ENCODE results near the gene DSC2. TPM values are rescaled to one million over a fixed set of nuclear protein-coding genes. Genes with fewer than 3 reads are reported as not detected.

DSC2 gene
- total and polyA plus RNA-seq, 2 donors (not counting 1 experiment from before 2014, with no cell fraction given) = 0.01 TPM; not detected in 1

GRCh38 chr18:31102941-31103340, 720 bp upstream of the DSC2 start:
- Histone ChIP-seq H3K27ac (ENCODE audit: low read length in 2 of 2) (no peak overlapping the region), H3K27me3 (replicated peaks in 1 of 4; ENCODE audit: control extremely low read depth in 1 of 4, control insufficient read depth in 3 of 4, insufficient read depth in 4 of 4, low read length in 3 of 4) (peaks cover 0 to 13% (median 3%) of the 10 kb centered on the region in 4 experiments), H3K9ac (ENCODE audit: low read length) (no peak overlapping the region), H3K9me3 (ENCODE audit: control extremely low read depth in 1 of 3, control insufficient read depth in 2 of 3, insufficient read depth in 1 of 3, low read length in 2 of 3) (peaks cover 0 to 11% (median 0%) of the 10 kb centered on the region in 3 donors), H3K36me3 (replicated peaks in 1 of 2; ENCODE audit: control extremely low read depth in 1 of 2, control insufficient read depth in 1 of 2, extremely low read depth in 1 of 2, insufficient read depth in 2 of 2, low read length in 1 of 2) (no peaks in the 10 kb centered on the region), H3K4me2 (replicated peaks; ENCODE audit: low read depth, low read length, poor library complexity, severe bottlenecking) (no peak overlapping the region), H3K4me1 (ENCODE audit: control insufficient read depth in 2 of 2, insufficient read depth in 2 of 2, low read length in 2 of 2) (no peaks in the 10 kb centered on the region), H4K20me1 (ENCODE audit: control insufficient read depth, insufficient read depth, low read length, poor library complexity, severe bottlenecking) (no peaks in the 10 kb centered on the region), H3K79me2 (ENCODE audit: control insufficient read depth, insufficient read depth, low read length) (no peaks in the 10 kb centered on the region), H3K4me3 (ENCODE audit: control extremely low read depth in 1 of 5, extremely low read depth in 1 of 5, insufficient read depth in 1 of 5, low read depth in 2 of 5, low read length in 4 of 5) (no peak overlapping the region), H2AFZ (ENCODE audit: insufficient read depth, low read depth, low read length, poor library complexity, severe bottlenecking) (no peak overlapping the region)
- intact Hi-C loops (cut with micrococcal nuclease) = no loop called here
- Mint-ChIP-seq H3K4me3 (no peak overlapping the region), H3K4me1 (no peaks in the 10 kb centered on the region), H3K9me3 (ENCODE audit: insufficient read depth) (no peaks in the 10 kb centered on the region), H3K27ac (no peak overlapping the region), H3K27me3 (peaks cover 34% of the 10 kb centered on the region)
- WGBS (ENCODE audit: insufficient coverage) = no CpG with 5 or more reads among the region's 2 CpGs
- ATAC-seq (ENCODE audit: low read depth) (no peak), DNase-seq (no peak)
- POLR2A ChIA-PET = no interaction called here
- no peak for TF ChIP-seq EZH2 (IDR thresholded peaks at IDR 0.05; ENCODE audit: borderline replicate concordance, insufficient read depth, low read depth, low read length, poor library complexity, severe bottlenecking)
- CTCF ChIA-PET = no interaction called here

GRCh38 chr18:31101183-31102024, 817 bp downstream of the DSC2 start:
- no peak overlapping the region for H3K4me2 ChIP-seq (replicated peaks; ENCODE audit: low read depth, low read length, poor library complexity, severe bottlenecking)
- no peaks in the 10 kb centered on the region for H4K20me1 ChIP-seq (ENCODE audit: control insufficient read depth, insufficient read depth, low read length, poor library complexity, severe bottlenecking)
- Mint-ChIP-seq H3K9me3 (ENCODE audit: insufficient read depth) (no peaks in the 10 kb centered on the region), H3K4me3 (no peak overlapping the region), H3K4me1 (no peaks in the 10 kb centered on the region), H3K27ac (no peak overlapping the region), H3K27me3 (peaks cover 34% of the 10 kb centered on the region)
- H3K79me2 ChIP-seq (ENCODE audit: control insufficient read depth, insufficient read depth, low read length) = no peaks in the 10 kb centered on the region
- TF ChIP-seq CTCF (IDR thresholded peaks at IDR 0.05) (no peak), EZH2 (IDR thresholded peaks at IDR 0.05; ENCODE audit: borderline replicate concordance, insufficient read depth, low read depth, low read length, poor library complexity, severe bottlenecking) (no peak)
- no peaks in the 10 kb centered on the region for H3K4me1 ChIP-seq (ENCODE audit: control insufficient read depth in 2 of 2, insufficient read depth in 2 of 2, low read length in 2 of 2)
- no peak overlapping the region for H2AFZ ChIP-seq (ENCODE audit: insufficient read depth, low read depth, low read length, poor library complexity, severe bottlenecking)
- intact Hi-C loops (cut with micrococcal nuclease) = no loop called here
- no peak overlapping the region for H3K4me3 ChIP-seq (ENCODE audit: control extremely low read depth in 1 of 5, extremely low read depth in 1 of 5, insufficient read depth in 1 of 5, low read depth in 2 of 5, low read length in 4 of 5)
- 5% methylated on average over 71 of the region's 72 CpGs for WGBS (ENCODE audit: insufficient coverage)
- peaks cover 0 to 13% (median 3%) of the 10 kb centered on the region in 4 experiments for H3K27me3 ChIP-seq (replicated peaks in 1 of 4; ENCODE audit: control extremely low read depth in 1 of 4, control insufficient read depth in 3 of 4, insufficient read depth in 4 of 4, low read length in 3 of 4)
- no peak overlapping the region for H3K27ac ChIP-seq (ENCODE audit: low read length in 2 of 2)
- ChIA-PET POLR2A (no interaction called here), CTCF (no interaction called here)
- H3K9ac ChIP-seq (ENCODE audit: low read length) = no peak overlapping the region
- H3K9me3 ChIP-seq (ENCODE audit: control extremely low read depth in 1 of 3, control insufficient read depth in 2 of 3, insufficient read depth in 1 of 3, low read length in 2 of 3) = peaks cover 0 to 11% (median 0%) of the 10 kb centered on the region in 3 donors
- DNase-seq (no peak), ATAC-seq (ENCODE audit: low read depth) (no peak)
- H3K36me3 ChIP-seq (replicated peaks in 1 of 2; ENCODE audit: control extremely low read depth in 1 of 2, control insufficient read depth in 1 of 2, extremely low read depth in 1 of 2, insufficient read depth in 2 of 2, low read length in 1 of 2) = no peaks in the 10 kb centered on the region
